NOMO-1 (cell line): ENCODE results near the gene SHLD1.

Experiments used
- DNase-seq, 2 experiments: peaks; one replicate each; lab custom pipeline; 2025; ENCODE audit not compliant: unreplicated experiment in 2 of 2; lab: John Stamatoyannopoulos, UW

The SHLD1 gene

DNA sequence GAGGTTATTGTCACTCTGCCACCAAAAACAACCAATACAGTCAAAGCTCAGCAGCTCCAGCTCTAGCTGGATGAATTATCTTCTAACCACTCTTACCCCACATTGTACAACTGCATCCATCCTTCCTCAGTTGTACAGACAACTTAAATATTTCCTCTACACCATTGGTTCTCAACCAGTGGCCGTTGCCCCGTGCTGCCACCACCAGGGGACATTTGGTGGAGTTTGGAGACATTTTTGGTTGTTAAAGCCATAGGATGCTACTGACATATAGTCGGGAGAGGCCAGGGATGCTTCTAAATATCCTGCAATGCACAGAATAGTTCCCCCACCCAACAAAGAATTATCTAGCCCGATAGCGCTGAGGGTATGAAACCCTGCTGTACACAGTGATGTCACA is 59.3 kb downstream of the SHLD1 start:
- DNase-seq = no peak

DNA sequence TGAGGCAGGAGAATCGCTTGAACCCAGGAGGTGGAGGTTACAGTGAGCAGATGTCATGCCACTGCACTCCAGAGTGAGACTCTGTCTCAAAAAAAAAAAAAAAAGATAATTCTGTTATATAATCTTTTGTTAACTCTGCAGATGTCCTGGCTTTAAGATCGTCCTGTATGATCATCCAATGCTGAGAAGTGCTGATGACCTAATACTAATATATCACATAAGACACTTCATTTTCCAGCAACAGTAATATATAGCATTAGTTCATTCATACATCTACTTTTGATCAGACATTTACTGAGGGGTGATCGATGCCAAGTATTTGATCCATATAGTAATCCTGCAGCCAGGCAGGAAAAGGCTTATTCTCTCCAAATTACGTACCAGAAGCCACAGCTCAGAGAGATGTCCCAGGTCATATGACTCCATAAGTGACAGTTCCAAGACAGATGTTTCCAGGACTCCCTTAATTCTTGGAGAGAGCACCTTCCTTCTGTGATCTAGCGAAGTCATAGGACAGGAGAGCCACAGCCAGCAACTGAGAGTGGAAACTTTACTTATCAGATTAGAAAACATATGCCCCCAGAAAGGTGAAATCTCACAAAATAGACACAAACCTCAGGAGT is 60.7 kb downstream of the SHLD1 start:
- no peak for DNase-seq

DNA sequence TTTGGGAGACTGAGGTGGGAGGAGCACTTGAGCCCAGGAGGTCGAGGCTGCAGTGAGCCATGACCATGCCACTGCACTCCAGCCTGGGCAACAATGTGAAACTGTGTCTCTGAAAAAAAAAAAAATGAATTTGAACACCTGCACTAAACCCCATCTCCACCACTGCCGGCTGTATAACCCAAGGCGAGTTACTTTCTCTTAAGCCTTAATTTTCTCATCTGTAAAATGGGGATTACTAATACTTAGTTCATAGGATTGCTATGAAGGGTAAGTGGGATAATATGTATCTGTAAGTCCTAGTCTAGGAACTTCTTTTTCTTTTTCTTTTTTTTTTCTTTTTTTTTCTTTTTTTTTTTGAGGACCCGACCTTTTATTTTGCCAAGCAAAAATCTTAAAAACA is 61.5 kb downstream of the SHLD1 start:
- DNase-seq = no peak

DNA sequence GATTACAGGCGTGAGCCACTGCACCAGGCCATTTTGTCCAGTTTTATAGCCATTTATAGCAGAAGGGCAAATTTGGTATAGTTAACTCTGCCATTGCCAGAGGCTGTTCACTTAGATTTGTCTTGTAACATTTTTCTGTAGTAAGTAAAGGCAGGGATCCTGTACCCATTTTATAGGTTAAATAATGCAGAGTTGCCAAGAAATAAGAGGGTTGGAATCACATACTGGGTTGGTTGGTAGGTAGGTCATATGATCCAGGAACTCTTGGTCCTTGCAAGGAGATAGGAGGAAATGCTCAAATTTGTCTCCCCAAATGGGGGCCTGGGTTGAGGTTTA is 68.1 kb downstream of the SHLD1 start:
- no peak for DNase-seq

DNA sequence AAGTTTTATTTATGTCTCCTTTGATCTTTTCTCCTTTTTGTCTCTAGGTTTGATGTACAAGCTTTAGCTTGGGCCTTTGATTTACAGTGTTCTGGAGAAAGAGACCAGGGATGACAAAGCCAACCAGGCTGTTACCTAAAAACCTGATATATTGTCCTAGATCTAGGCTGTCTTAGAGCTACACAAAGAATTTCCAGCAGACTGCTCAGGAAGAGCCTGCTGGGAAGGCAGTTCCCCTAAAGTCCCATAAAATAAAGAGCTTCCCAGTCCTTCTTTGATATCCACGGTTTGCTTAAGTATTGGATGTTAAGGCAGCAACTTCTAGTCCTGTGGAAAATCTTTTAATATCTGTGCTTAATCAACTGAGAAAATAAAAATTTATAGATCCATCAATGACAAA is 70.5 kb downstream of the SHLD1 start:
- no peak for DNase-seq

DNA sequence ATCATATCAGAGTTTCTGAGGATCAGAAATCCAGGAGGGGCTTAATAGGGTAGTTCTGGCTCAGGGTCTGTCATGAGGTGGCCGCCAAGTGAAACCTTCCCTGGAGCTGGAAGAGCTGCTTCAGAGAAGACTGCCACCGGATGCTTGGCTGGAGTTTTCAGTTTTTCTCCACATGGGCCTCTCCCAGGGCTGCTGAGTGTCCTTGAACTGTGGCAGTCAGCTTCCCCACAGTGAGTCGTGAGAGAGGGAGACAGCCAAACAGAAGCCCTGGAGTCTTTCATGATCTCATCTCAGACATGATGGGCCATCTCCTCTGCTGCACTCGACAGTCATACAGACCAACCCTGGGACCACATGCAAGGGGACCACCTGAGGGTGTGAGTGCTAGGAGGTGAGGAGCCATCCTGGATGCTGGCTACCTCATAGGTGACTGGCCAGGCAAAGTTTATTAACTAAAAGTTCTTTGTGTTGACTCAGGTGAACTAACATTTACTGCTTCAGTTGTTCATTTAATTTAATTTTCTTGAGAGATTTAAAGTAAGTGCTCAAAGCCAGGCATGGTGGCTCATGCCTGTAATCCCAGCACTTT is 71.5 kb downstream of the SHLD1 start:
- no peak for DNase-seq

DNA sequence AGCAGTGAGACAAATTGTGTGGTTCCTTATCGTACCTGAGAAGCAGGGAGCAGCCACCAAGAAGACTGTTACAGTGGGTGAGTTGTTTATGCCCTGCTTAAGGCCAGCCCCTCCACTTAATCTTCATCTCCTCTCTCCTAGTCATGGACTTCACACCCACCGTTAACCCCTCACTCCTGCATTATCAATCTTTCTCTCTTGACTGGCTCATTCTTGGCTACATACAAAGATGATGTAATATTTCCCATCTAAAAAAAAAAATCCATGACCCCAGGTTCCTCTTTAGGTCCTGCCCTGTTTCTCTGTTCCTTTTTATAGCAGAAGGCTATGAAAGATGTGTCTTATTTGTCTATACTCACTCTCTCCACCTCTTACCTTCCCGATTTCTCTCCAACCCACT is 72.4 kb downstream of the SHLD1 start:
- DNase-seq = peak; percentile 71 to 86

DNA sequence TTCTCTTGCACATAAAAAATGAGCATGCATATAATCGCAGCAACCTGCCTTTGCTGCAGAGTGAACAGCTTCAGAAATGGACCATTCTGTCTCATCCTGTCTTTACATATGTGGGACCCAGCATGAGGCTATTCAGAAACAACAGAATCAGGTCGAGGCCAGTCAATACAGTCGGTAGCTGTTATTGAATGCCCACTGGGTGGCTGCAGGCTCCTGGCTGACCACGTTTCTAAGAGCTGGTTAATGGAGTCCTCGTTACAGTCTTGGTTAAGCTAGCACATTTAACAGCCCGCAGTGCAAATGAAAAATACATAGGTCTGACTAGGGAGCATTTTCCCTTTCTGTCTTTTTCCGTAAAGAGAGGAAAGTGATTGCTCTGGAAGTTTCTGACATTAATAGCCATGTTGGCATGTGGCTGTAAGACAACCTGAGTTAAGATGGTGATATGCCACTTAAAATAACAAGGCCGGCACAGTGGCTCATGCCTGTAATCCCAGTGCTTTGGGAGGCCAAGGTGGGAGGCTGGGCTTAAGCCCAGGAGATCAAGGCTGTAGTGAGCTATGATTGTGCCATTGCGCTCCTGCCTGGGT is 75.0 kb downstream of the SHLD1 start:
- DNase-seq = no peak

DNA sequence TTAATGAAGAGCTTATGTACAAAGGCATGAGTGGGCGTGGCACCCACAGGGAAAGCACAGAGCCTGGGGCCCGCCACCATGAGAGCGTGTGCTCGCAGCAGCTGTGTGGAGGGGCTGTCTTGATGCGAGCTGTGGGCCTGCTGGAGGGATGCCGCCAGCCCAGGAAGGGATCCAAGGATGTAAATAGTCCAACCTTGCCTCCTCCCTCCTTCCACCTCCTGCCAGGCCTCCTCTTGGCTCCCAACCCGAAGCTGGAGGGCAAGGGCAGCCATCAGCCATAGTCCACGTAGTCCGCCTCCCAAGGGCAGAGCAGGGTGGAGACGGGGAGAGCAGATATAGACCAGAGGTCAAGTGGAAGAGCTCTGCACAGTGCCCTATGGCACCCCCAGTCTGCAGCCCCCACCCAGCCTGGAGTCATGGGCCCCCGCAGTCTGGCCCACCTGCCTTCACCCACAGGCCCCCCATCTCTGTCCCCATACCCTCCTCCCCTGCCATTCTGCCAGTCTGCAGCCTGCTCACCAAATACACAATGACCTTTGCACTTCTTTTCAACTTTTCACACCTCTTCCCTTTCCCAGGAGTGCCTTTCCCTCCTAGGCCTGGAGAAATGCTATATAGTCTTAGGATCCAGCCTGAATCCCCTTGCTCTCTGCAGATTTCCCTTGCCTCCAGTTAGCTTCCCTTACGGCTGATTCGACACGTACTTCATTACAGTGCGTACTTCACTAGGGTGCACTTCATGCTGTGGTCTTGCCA is 77.1 kb downstream of the SHLD1 start:
- no peak for DNase-seq

DNA sequence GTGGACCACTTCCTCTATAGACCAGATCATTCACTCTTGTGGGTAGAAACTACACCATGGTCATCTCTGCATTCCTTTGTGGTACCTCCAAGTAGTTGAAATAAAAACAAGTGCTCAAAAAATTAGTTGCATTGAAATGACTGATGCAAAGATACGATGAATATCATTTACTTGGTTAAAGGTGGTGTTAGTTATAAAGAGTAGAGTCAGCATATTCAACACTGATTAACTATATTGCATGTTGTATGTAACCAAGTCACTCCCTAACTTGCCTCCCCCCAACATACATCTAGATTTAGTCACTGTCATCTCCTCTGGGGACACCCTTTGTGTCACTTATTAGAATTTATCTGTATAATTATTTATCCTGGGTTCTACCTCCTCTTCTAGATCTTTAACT is 77.7 kb downstream of the SHLD1 start:
- DNase-seq = no peak

DNA sequence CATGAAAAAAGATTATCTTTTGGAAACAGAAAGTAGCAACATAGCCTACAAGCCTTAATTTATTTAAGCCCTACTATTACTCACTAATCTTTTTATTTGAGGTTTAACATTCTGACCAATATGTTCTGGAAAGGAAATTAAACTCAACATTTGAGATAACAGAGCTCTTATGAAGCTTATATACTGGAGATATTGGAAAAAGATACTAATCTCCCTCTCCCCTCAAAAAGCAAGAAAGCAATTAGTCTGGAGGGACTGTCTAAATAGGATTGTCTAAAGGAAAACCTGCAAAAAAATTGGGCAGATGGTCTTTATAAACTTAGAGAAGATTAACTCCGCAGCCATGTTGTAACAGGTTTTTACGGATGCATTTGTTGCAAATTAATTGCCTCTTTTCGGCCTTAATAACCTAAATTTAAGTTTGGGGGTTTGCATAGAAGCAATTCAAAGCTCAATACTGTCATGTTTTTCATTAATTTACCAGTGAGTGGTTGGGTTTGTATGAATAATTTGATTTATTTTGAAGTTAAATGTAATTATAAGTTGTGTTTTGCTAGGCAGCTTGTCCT is 79.1 kb downstream of the SHLD1 start:
- no peak for DNase-seq

DNA sequence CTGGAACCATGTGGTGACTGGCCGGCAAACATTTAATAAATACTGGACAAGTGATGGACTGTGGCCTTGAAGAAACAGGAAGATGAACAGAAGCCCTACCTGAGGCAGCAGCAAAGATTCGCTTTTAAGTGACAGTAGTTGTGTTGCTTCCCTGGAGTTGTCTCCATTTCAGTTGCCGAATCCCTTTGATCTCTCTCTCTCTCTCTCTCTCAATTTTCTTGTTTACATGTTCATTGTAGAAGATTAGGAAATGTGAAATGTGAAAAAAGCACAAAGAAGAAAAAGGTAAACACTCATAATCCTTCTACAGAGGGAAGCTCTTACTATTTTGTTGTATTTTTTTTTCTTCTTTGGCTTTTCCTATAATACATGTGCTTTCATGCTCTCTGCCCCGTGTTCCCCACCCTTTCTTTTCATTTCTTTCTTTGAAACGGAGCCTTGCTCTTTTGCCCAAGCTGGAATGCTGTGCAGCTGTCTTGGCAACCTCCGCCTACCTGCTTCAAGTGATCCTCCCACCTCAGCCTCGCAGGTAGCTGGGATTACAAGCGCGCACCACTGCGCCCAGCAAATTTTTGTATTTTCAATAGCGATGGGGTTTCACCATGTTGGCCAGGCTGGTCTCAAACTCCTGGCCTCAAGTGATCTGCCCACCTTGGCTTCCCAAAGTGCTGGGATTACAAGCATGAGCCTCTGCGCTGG is 81.5 kb downstream of the SHLD1 start:
- DNase-seq = no peak

DNA sequence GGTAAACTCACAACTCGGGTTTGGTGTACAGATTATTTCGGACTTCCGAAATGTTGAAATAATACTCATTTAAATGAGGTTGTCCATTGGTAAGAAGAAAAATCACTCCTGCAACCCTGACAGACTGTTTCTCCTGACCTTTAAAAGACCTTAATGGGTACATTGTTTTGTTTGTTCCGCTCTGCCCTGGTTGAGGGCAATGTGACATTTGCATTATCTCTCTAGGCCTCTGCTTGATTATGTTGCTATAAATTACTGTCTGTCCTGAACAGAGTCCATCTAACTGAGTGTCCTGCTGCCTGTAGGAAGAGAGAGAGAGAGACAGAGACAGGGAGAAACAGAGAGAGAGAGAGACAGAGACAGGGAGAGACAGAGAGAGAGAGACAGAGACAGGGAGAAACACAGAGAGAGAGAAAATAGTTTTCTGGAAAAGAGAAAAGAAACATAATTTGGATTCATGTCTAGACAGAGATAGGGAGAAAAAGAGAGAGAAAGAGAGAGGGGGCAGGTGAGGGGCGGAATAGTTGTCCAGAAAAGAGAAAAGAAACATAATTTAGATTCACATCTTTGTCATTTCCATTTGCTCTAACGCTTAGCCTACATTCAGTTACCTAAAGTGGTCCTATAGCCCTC is 83.2 kb downstream of the SHLD1 start:
- no peak for DNase-seq

DNA sequence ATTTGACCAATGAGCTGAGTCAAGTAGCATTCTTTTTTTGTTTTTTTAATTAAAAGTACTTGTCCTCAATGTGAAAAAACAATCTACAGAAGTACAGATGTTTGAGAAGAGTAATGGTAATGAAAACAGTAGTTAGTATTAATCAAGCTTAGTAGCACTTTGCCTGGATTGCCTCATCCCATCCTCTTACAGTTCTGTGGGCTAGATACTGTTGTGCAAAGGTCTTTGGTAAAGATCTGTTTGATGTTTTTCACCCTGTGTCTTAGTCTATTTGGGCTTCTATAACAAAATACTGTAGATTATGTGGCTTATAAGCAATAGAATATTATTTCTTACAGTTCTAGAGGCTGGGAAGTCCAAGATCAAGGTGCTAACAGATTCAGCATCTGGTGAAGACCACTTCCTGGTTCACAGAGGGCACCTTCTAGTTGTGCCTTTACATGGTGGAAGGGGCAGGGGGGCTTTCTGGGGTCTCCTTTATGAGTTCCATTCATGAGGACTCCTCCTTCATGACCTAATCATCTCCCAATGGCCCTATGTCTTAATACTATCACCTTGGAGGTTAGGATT is 84.3 kb downstream of the SHLD1 start:
- no peak for DNase-seq

DNA sequence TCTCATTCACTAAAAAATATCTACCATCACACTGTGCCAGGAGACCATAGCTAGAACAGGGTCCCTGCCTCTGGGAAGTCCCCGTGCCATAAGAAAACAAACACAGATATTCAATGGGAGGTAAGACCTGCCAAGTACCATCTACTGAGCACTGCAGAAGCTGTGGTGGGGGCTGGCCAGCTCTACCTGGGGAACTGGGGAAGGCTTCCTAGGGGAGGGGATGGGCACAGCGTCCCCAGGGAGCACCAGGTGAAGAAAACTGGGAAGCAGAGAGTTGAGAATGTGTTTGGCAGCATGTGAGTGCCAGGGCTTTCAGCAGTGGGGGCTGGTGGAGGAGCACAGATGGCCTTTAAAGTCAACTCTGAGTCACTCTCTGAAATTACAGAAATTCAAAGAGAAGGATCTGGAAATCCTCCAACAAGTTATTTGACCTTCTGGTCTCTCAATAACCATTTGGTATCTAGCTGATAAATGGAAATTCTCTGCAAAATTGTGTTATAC is 85.2 kb downstream of the SHLD1 start:
- no peak for DNase-seq

DNA sequence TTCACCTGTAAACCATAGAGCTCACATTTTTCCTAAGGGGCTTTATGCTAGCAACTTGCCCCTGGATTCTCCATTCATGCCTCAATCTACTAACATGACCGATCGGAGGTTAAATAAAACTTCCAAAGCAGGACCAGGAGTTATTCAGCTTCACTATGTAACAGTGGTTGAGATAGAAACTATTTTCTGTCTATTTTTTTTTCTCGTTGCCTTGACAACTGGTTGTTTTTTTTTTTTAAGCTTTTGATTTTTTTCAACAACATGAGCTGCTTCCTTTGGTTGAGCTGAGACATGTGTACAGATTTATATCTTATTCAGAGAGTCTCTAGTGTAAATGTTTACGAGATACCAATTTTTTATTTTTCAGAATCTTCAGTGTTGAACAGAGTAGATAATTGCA is 85.7 kb downstream of the SHLD1 start:
- no peak for DNase-seq

DNA sequence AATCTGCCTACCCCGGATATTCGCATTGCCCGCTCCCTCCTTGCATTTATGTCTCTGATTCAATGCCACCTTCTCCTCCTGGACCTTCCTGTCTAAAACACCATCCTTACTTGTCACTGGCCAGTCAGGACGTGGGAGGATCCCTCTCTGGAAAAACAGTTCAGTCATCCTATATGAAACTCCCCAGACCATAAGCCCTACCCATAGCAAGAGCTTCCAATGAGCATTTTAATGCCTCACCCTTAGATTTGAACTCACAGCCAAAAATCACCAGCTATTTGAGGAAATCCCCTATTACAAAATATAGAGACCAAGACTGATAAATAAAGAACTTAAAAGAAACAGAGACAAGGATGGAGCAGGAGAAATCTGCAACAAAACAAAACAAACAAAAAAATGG is 86.4 kb downstream of the SHLD1 start:
- no peak for DNase-seq

DNA sequence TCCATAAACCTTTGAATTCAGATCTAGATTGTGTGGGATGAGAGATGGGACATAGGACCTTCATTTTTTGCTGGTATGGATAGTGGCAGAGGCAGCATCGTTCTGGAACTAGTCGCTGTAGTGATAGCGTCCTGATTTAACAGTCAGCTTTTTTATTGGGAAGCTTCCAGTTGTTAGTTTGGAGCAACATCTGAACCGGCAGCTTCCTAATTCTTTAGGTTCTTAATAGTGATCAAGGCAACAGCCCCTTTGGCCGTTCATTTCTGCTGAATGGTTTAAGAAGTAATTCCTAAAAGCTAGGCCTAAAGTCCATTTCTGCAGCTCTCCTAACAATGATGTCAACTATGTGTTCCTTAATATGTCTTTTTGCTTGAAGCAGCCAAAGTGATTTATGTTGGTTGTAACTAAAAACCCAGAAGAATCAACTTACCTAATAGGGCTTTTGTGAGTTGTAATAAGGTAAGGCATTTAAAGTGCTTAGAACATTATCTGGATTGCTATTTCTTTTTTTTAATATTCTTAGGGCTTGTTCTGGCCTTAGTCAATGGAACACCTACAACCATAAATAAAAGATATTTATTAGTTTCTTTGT is 90.3 kb downstream of the SHLD1 start:
- DNase-seq = no peak

DNA sequence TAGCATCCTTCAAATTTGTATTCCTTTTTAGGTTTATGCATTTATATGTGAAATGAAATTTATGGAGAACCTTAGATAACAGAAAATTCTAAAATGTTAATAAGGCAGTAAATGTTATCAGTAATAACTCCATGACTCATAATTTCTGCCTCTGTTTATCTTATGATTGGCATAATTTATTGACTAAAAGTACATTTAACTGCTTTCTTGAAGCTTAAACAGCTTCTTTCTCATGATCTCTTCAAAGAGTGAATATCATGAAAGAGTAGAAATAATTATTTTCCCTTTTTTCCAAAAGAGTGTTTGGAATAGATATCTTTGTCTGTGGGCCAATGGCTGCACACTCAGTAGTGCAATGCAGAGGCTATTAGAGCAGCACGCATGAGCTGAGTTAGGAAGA is 91.3 kb downstream of the SHLD1 start:
- no peak for DNase-seq

DNA sequence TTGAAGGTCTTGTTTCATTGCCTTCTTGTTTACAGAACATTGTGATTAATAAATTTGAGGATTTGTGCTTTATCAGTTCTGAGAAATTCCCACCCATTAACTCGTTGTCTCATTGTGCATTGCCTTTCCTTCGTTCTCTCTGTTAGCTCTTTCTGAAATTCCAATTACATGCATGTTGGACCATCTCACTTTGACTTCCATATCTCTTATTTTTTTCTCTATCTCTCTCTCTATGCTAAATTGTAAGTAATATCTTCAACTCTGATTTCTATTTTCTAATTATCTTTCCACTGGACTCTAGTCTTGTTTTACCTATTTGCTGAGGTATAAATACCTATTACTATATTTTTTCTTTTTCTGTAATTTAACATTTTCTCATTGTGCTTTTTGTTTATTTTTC is 92.3 kb downstream of the SHLD1 start:
- no peak for DNase-seq
